Mesendoderm (in vitro differentiated cells): Measurements from ENCODE around the gene FLT3LG.

ENCODE experiments used
- DNase-seq: peaks from one replicate; pipeline ENCODE4 v3.0.0; 2013
- H2AK5ac ChIP-seq: 2 replicates; pipeline ENCODE4 v1.6.1; 2013; ENCODE audit warnings: low read length, inconsistent platforms
- H2BK120ac ChIP-seq: 2 replicates; pipeline ENCODE4 v1.6.1; 2013; ENCODE audit warnings: low read depth, mild to moderate bottlenecking, low read length, moderate library complexity, mixed read lengths
- H2BK15ac ChIP-seq: replicated peaks from 2 replicates; pipeline ENCODE4 v1.6.1; 2013; ENCODE audit warnings: low read depth, mild to moderate bottlenecking, moderate library complexity
- H2BK5ac ChIP-seq: 2 replicates; pipeline ENCODE4 v1.6.1; 2013; ENCODE audit warnings: low read length, inconsistent platforms
- H3K18ac ChIP-seq: 2 replicates; pipeline ENCODE4 v1.6.1; 2013; ENCODE audit warnings: mild to moderate bottlenecking, low read length, mixed read lengths
- H3K23ac ChIP-seq: one replicate; pipeline ENCODE4 v1.6.1; 2013; ENCODE audit warnings: low read length
- H3K27ac ChIP-seq: 2 replicates; pipeline ENCODE4 v1.5.1; 2013; ENCODE audit warnings: low read depth, mild to moderate bottlenecking, inconsistent platforms, low read length, moderate library complexity
- H3K27me3 ChIP-seq: 2 replicates; pipeline ENCODE4 v1.6.1; 2013; ENCODE audit warnings: low read length, control low read depth, mild to moderate bottlenecking, inconsistent platforms; ENCODE audit not compliant: insufficient read depth, poor library complexity
- H3K36me3 ChIP-seq: 2 replicates; pipeline ENCODE4 v1.6.1; 2013; ENCODE audit warnings: low read length, inconsistent platforms; ENCODE audit not compliant: control insufficient read depth, insufficient read depth
- H3K4ac ChIP-seq: one replicate; pipeline ENCODE4 v1.6.1; 2013; ENCODE audit warnings: low read depth, mild to moderate bottlenecking, low read length, moderate library complexity
- H3K4me1 ChIP-seq: 2 replicates; pipeline ENCODE4 v1.6.1; 2013; ENCODE audit warnings: low read depth, low read length, inconsistent platforms; ENCODE audit not compliant: control insufficient read depth
- H3K4me2 ChIP-seq: 2 replicates; pipeline ENCODE4 v1.6.1; 2013; ENCODE audit warnings: low read length
- H3K4me3 ChIP-seq: 2 replicates; pipeline ENCODE4 v1.5.1; 2013; ENCODE audit warnings: mild to moderate bottlenecking, low read length
- H3K56ac ChIP-seq: one replicate; pipeline ENCODE4 v1.6.1; 2013; ENCODE audit warnings: low read length
- H3K79me1 ChIP-seq: 2 replicates; pipeline ENCODE4 v1.6.1; 2013; ENCODE audit warnings: low read length, inconsistent platforms
- H3K79me2 ChIP-seq: 2 replicates; pipeline ENCODE4 v1.6.1; 2013; ENCODE audit warnings: mild to moderate bottlenecking, low read length; ENCODE audit not compliant: control insufficient read depth, insufficient read depth
- H3K9ac ChIP-seq: 2 replicates; pipeline ENCODE4 v1.6.1; 2013; ENCODE audit warnings: low read length, inconsistent platforms
- H4K5ac ChIP-seq: one replicate; pipeline ENCODE4 v1.6.1; 2013; ENCODE audit warnings: low read length
- H4K8ac ChIP-seq: one replicate; pipeline ENCODE4 v1.6.1; 2013; ENCODE audit warnings: low read depth, mild to moderate bottlenecking, control low read depth, low read length, moderate library complexity
- WGBS: extraction: QIAGEN DNeasy Blood & Tissue Kit; methylation state at CpG from one replicate; pipeline ENCODE4 v1.1.7; 2013; ENCODE audit warnings: low lambda C conversion rate, missing lambda C conversion rate; ENCODE audit not compliant: insufficient coverage; ENCODE audit errors: extremely low coverage; 5-methylcytosine and 5-hydroxymethylcytosine counted together

Gene FLT3LG

DNA sequence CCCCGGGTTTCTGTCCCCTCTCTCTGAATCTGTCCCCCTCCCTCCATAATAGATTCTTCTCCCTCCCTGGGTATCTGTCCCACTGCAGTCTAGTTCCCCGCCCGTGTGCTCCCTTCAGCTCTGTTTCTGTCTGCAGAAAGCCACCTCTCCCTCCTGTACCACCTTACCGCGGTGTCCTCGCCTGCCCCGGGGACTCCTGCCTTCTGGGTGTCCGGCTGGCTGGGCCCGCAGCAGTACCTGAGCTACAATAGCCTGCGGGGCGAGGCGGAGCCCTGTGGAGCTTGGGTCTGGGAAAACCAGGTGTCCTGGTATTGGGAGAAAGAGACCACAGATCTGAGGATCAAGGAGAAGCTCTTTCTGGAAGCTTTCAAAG is 39.7 kb downstream of the FLT3LG start:
- Histone ChIP-seq H3K9ac (peak overlapping the region; percentile 39), H2BK5ac (no peak overlapping the region), H3K27ac (no peak overlapping the region), H3K18ac (no peak overlapping the region), H3K56ac (no peak overlapping the region), H3K79me2 (no peaks in the 10 kb centered on the region), H2BK15ac (no peak overlapping the region), H3K27me3 (no peaks in the 10 kb centered on the region), H3K4ac (no peak overlapping the region), H3K36me3 (no peaks in the 10 kb centered on the region), H3K79me1 (no peaks in the 10 kb centered on the region), H2AK5ac (no peak overlapping the region), H3K4me3 (no peak overlapping the region), H4K5ac (no peak overlapping the region), H3K4me1 (no peaks in the 10 kb centered on the region), H3K23ac (no peak overlapping the region), H2BK120ac (no peak overlapping the region), H4K8ac (no peak overlapping the region), H3K4me2 (no peak overlapping the region)
- DNase-seq, result no peak
- WGBS, result no CpG with 5 or more reads among the region's 12 CpGs

DNA sequence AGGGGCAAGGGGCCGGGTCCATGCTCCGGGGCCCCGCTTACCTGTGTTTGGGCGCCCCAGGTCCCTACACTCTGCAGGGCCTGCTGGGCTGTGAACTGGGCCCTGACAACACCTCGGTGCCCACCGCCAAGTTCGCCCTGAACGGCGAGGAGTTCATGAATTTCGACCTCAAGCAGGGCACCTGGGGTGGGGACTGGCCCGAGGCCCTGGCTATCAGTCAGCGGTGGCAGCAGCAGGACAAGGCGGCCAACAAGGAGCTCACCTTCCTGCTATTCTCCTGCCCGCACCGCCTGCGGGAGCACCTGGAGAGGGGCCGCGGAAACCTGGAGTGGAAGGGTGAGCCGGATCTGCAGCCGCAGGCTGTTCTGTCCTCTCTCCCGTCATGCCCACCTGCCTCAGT is 40.1 kb downstream of the FLT3LG start:
- Histone ChIP-seq H2BK5ac (no peak overlapping the region), H3K4me2 (no peak overlapping the region), H3K4ac (no peak overlapping the region), H3K36me3 (no peaks in the 10 kb centered on the region), H2AK5ac (no peak overlapping the region), H2BK15ac (no peak overlapping the region), H3K27ac (no peak overlapping the region), H2BK120ac (no peak overlapping the region), H4K8ac (no peak overlapping the region), H4K5ac (no peak overlapping the region), H3K79me1 (no peaks in the 10 kb centered on the region), H3K27me3 (no peaks in the 10 kb centered on the region), H3K18ac (no peak overlapping the region), H3K4me3 (no peak overlapping the region), H3K9ac (no peak overlapping the region), H3K56ac (no peak overlapping the region), H3K23ac (no peak overlapping the region), H3K79me2 (no peaks in the 10 kb centered on the region), H3K4me1 (no peaks in the 10 kb centered on the region)
- no peak for DNase-seq
- WGBS, result no CpG with 5 or more reads among the region's 21 CpGs

DNA sequence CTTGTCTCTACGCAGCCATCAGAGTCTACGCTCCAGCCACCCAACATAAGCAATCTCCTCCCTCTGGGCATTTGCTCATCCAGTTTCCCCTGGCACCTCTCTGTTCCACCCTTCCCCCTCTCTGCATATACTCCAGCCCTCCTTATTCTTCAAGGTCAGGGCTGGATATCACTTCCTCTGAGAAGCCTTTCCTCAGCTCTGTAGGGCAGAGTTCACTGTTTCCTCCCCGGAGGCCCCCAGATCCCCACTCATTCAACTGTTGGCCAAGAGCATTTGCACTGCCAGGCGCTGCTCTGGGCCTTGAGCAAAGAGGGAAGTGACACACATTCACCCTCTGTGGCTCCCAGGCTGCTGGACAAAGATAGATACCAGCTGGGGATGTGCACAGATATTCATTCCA is 41.8 kb downstream of the FLT3LG start:
- Histone ChIP-seq H3K4me3 (no peak overlapping the region), H3K23ac (no peak overlapping the region), H4K5ac (no peak overlapping the region), H3K56ac (no peak overlapping the region), H2AK5ac (no peak overlapping the region), H3K79me1 (no peaks in the 10 kb centered on the region), H2BK5ac (no peak overlapping the region), H2BK120ac (no peak overlapping the region), H3K4me1 (no peaks in the 10 kb centered on the region), H3K36me3 (no peaks in the 10 kb centered on the region), H3K9ac (no peak overlapping the region), H3K27ac (no peak overlapping the region), H2BK15ac (no peak overlapping the region), H3K79me2 (no peaks in the 10 kb centered on the region), H3K27me3 (no peaks in the 10 kb centered on the region), H3K4me2 (no peak overlapping the region), H4K8ac (no peak overlapping the region), H3K4ac (no peak overlapping the region), H3K18ac (no peak overlapping the region)
- no peak for DNase-seq
- no CpG with 5 or more reads among the region's 4 CpGs for WGBS

DNA sequence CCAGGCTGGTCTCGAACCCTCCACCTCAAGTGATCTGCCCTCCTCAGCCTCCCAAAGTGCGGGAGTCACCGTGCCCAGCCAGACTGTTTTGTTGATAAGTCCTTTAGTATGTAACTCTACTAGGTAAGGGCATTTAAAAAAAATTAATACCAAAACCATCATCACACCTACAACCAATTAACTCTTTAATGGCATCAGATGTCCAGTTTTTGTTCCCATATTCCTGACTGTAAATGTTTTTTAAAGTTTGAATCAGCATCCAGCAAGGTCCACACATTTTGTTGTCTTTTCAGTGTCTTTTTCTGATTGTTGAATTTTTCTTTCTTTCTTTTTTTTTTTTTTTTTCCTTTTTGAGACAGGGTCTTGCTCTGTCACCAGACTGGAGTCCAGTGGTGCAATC is 44.0 kb downstream of the FLT3LG start:
- Histone ChIP-seq H3K4me3 (no peak overlapping the region), H3K18ac (no peak overlapping the region), H3K23ac (no peak overlapping the region), H3K27me3 (no peaks in the 10 kb centered on the region), H4K5ac (no peak overlapping the region), H3K79me2 (no peaks in the 10 kb centered on the region), H4K8ac (no peak overlapping the region), H3K9ac (no peak overlapping the region), H2BK120ac (no peak overlapping the region), H3K56ac (no peak overlapping the region), H2BK15ac (no peak overlapping the region), H3K36me3 (no peaks in the 10 kb centered on the region), H3K4me2 (no peak overlapping the region), H2BK5ac (no peak overlapping the region), H3K4me1 (no peaks in the 10 kb centered on the region), H3K27ac (no peak overlapping the region), H3K79me1 (no peaks in the 10 kb centered on the region), H2AK5ac (no peak overlapping the region), H3K4ac (no peak overlapping the region)
- WGBS, result no CpG with 5 or more reads among the region's 3 CpGs
- no peak for DNase-seq

DNA sequence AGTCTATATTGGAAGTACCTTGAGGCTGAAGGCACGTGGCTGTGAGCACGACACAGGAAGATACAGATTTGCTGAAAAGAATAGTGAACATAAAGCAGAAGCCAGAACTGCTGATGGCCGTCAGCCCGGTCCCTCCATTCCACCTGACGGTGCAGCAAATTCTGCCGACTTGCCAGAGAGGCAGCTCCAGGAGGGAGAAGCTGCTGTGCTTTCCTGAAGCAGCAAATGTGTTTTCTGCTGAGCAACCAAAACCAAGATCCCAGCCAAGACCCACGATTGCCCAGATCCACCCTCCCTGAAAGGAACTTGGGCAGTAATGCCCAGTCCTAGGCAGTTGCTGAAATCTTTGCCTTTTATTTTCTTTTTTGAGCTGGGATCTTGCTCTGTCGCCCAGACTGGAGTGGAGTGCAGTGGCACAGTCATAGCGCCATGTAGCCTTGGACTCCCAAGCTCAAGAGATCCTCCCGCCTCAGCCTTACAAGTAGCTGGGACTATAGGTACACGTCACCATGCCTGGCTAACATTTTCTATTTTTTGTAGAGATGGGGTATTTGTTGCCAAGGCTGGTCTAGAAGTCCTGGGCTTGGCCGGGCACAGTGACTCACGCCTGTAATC is 46.8 kb downstream of the FLT3LG start:
- Histone ChIP-seq H3K27me3 (no peaks in the 10 kb centered on the region), H3K4me2 (no peak overlapping the region), H3K4ac (no peak overlapping the region), H4K5ac (no peak overlapping the region), H3K9ac (no peak overlapping the region), H2BK120ac (no peak overlapping the region), H3K27ac (no peak overlapping the region), H2BK5ac (no peak overlapping the region), H3K23ac (no peak overlapping the region), H3K36me3 (no peaks in the 10 kb centered on the region), H3K4me1 (no peaks in the 10 kb centered on the region), H2AK5ac (no peak overlapping the region), H3K4me3 (no peak overlapping the region), H3K79me1 (no peaks in the 10 kb centered on the region), H3K18ac (no peak overlapping the region), H3K79me2 (no peaks in the 10 kb centered on the region), H2BK15ac (no peak overlapping the region), H4K8ac (no peak overlapping the region), H3K56ac (no peak overlapping the region)
- WGBS, result no CpG with 5 or more reads among the region's 13 CpGs
- DNase-seq, result no peak

DNA sequence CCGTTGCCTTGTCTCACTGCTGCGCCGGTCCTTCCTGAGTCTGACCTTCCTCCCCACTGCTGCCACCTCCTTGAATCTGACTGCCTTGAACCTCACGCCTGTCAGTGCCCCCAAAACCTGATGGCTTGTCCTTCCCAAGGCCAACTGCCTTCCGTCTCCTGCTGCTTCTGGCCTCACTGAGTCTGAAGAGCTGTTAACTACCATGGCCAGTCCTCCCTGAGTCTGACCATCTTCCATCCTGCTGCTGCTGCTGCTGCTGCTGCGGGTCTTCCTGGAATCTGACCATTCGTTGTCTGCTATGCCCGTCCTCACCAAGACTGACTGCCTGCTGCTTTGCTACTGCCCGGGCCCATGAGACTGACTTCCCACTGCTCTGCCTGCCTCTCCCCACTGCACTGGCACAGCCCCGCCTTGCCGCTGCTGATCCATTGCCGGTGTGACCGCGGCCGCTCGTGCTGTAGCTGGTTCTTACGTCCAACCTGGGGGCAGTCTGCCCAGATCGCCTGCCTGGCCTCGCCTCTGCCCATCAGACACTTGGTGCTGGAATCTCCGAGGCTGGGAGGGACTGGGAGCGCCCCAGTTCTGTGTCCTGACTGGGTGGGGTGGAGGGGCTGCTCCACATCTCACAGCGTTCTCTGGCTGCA is 50.9 kb downstream of the FLT3LG start:
- Histone ChIP-seq H3K4ac (no peak overlapping the region), H3K79me2 (no peaks in the 10 kb centered on the region), H3K18ac (no peak overlapping the region), H3K4me1 (no peaks in the 10 kb centered on the region), H3K79me1 (no peaks in the 10 kb centered on the region), H2BK15ac (no peak overlapping the region), H3K36me3 (no peaks in the 10 kb centered on the region), H2BK5ac (no peak overlapping the region), H4K8ac (no peak overlapping the region), H2BK120ac (no peak overlapping the region), H3K9ac (no peak overlapping the region), H3K4me3 (no peak overlapping the region), H2AK5ac (no peak overlapping the region), H4K5ac (no peak overlapping the region), H3K56ac (no peak overlapping the region), H3K4me2 (no peak overlapping the region), H3K23ac (no peak overlapping the region), H3K27me3 (no peaks in the 10 kb centered on the region), H3K27ac (no peak overlapping the region)
- no CpG with 5 or more reads among the region's 22 CpGs for WGBS
- DNase-seq, result no peak
